Stimulated activated CD4-positive, alpha-beta T cell treated with anti-CD3 and anti-CD28 coated beads, Interleukin-15, amount 100 ng/mL, for 24 hours (primary cell): ENCODE results near the gene TPI1.
A peak's percentile ranks its signal among the peaks of the same experiment; 100 is the strongest.
"Not testable (repeated sequence)": the region's sequence is repeated elsewhere in the genome, so short reads cannot be mapped to it uniquely, and the experiment has no call there.

Source experiments
- DNase-seq: peaks from one replicate; pipeline ENCODE4 v3.0.0-alpha.2; 2020

Gene TPI1

GRCh38 chr12:6894321-6894720 is 27.0 kb downstream of the TPI1 start:
- no peak for DNase-seq

GRCh38 chr12:6896846-6897435 is 29.6 kb downstream of the TPI1 start:
- DNase-seq = no peak

- DNase-seq = no peak
These were observed 32.1 kb downstream of the TPI1 start for GRCh38 chr12:6899427-6899826.

GRCh38 chr12:6899837-6900519 is 32.6 kb downstream of the TPI1 start:
- peak; percentile 39 for DNase-seq

GRCh38 chr12:6902448-6902847 is 35.1 kb downstream of the TPI1 start:
- no peak for DNase-seq

GRCh38 chr12:6903722-6904121 is 36.4 kb downstream of the TPI1 start:
- no peak for DNase-seq

- DNase-seq = peak; percentile 99
These were observed 37.2 kb downstream of the TPI1 start, which contains the start of gene LRRC23 for GRCh38 chr12:6904280-6905276. Gene LRRC23, plus strand, starts transcription at chr12:6904822. Its CDS starts 812 bp downstream, at chr12:6905634.

- DNase-seq = no peak
These were observed 38.2 kb downstream of the TPI1 start for GRCh38 chr12:6905414-6906040.

GRCh38 chr12:6908141-6908540 is 40.8 kb downstream of the TPI1 start:
- not testable (repeated sequence) for DNase-seq

- DNase-seq = no peak
These were observed 42.3 kb downstream of the TPI1 start for GRCh38 chr12:6909421-6910145.

GRCh38 chr12:6912164-6912935 is 45.0 kb downstream of the TPI1 start:
- DNase-seq = no peak

GRCh38 chr12:6914246-6914946 is 47.1 kb downstream of the TPI1 start, which contains the start of gene ENO2:
Gene ENO2, plus strand, starts transcription at chr12:6914580. Its CDS starts 1,253 bp downstream, at chr12:6915833.
- peak; percentile 89 for DNase-seq

- DNase-seq = peak; percentile 59
These were observed 47.8 kb downstream of the TPI1 start for GRCh38 chr12:6914947-6915788.

- no peak for DNase-seq
These were observed 48.5 kb downstream of the TPI1 start for GRCh38 chr12:6915789-6916285.

- DNase-seq = no peak
These were observed 49.3 kb downstream of the TPI1 start for GRCh38 chr12:6916426-6917200.

- DNase-seq = no peak
These were observed 50.3 kb downstream of the TPI1 start for GRCh38 chr12:6917491-6918231.

GRCh38 chr12:6919588-6919987 is 52.3 kb downstream of the TPI1 start:
- no peak for DNase-seq
